ENCODE measurements around the gene MYO16.
"Not testable (repeated sequence)": the region's sequence is repeated elsewhere in the genome, so short reads cannot be mapped to it uniquely, and the experiment has no call there.

Gene MYO16

DNA sequence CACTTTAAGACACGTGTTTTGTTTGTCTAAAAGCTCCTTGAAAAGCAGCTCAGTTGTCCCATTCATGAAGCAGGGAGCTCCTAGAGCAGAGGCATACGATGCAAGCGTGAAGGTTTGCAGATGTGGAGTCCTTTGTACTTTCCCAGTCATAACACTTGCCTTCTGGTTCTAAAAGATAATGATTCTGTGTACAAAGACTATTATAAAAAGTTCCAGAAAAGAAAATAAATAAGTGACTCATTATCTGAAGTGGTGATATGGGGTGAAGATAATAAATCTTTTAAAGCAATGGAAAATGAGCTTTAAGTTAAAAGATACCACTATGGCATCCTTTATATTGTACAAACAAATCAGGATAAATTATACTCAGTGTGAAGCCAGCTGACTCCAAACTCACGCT is 569.9 kb downstream of the MYO16 start:
- DNase-seq (ENCODE audit: low read depth), result no peak

DNA sequence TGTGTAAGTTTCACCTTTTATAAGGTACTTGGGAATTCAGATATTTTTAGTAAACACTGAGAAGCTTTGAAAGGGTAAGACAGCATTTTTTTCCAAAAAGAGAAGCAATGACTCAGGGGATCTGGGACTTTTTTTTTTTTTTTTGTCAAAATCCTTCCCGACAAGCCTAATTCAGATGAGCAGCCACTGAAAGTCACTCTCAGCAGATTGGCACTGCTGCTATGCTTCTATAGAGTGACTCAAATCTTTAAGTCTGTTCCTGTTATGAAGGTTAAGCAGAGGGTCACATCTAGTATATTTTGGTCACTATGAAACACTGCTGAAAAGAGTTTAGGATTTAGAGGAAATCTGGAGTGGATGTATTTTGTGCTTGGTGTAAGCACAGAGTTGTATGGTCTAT is 571.1 kb downstream of the MYO16 start:
- no peak for DNase-seq (ENCODE audit: low read depth)

DNA sequence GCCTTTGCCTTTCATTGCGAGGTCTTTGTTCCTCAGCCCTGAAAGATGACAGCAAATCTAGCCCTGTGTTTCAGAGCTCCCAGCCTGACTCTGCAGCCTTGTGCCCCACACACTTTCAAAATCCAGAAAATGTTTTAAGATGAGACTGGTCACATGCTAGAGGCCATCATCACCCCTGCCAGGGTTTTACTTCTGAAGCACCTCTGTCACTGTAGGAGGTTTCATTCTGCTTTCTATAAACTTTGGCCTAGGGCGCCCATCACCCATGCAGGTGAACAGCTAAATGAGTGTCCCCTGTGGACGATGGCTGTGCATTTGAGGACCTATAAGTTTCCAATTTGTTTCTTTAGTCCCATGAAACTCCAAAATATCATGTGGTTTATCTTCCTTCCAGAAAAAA is 574.2 kb downstream of the MYO16 start:
- no peak for DNase-seq (ENCODE audit: low read depth)

DNA sequence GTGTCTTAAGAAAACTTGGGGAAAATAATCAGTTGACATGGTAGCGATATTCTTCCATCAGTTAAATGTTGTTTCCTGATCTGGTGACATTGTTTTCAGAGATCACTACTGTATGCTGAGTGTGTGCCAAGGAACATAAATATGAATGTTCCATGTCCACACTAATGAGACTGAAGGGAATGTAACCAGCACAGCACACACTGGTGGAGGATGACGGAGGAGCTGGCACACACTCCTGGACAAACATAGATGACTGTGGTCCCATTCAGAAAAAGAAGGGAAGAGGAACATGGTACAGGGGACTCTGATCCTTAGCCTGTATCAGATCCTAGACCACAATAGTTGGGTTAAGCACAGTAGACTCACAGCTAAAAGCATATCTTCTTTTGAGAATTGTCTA is 574.8 kb downstream of the MYO16 start:
- DNase-seq (ENCODE audit: low read depth), result no peak

DNA sequence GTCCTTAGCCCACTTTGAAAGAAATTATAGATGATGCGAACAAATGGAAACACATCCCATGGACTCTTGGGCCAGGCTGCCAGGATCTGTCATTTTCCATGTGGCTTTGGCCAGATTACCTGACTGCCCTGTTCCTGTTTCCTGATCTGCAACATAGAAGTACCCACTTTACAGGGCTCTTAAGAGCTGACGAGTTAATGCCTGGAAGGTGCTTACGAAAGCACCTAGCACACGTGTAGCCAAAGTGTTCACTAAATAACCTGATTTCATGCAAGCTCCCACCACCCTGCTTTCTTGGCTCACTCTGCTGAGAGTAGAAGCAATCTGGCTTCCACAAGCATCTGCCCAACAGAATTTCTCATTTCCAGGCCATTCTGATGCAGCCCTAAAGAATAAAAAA is 575.2 kb downstream of the MYO16 start:
- DNase-seq (ENCODE audit: low read depth), result no peak

DNA sequence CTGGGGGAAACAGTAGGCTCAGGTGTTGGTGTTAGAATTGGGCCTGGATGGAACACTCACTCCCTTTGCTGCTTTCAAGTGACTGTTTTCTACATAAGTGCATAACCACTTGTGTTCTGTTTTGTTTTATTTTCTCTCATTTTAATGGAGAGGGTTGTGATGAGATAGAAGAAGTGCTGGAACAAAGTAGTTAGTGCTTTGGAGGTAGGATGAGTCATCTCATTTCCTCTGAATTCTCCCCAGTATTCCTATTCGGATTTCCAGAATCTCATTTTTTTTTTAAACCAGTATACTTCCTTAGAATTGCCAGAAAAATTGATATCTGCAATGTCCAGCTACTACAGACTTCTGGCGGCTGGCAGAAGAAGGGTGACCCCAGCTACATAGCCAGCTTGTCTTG is 575.9 kb downstream of the MYO16 start:
- DNase-seq (ENCODE audit: low read depth), result no peak

DNA sequence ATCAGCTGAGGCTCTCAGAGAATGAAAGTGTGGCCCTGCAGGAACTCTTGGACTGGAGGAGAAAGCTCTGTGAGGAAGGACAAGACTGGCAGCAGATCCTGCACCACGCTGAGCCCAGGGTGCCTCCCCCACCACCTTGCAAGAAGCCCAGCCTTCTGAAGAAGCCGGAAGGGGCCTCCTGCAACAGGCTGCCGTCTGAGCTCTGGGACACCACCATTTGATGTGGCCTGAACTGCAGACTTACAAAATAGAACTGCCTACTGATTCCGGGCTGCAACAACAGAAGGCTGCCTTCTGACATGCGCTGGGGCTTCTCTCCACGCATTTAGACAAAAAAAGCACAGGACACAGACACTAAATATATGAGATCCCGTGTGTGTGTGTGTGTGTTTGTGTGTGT is 577.2 kb downstream of the MYO16 start:
- DNase-seq (ENCODE audit: low read depth), result no peak

DNA sequence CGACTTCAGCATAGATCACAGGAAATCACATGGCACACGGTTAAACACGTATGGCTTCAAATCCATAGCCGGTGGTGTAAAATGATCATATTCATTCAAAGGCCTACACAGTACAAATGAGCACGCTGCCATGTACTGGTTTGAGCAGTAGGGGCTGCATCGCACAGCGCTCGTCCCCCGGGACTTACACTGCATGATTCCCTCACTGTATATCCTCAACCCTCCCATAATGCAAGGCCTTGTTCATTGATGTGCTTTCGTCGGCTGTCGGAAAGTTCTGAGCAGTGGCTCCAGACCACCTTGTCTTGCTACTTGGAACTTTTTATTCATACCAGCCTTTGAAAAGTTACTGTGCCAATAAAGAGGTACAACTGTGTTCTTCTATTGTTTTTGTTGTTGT is 578.2 kb downstream of the MYO16 start:
- DNase-seq (ENCODE audit: low read depth), result no peak

DNA sequence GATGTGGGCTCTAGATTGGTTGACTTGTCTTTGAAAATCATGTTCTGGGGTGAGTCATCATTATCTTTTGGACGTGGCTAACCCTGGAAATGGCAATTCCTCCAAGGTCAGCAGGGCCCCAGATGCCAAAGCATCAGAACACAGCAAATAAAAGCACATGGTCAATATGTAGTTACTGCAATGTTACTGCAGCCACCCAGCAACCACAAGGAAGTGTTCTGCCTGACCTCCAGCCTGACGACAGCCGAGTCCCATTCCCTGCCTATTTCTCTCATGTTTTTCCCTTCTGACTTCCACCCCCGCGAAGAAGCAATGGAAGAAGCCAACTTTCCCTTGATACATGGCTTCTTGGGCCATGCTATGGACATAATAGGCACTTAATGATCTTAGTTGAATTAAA is 579.1 kb downstream of the MYO16 start:
- DNase-seq (ENCODE audit: low read depth), result no peak

DNA sequence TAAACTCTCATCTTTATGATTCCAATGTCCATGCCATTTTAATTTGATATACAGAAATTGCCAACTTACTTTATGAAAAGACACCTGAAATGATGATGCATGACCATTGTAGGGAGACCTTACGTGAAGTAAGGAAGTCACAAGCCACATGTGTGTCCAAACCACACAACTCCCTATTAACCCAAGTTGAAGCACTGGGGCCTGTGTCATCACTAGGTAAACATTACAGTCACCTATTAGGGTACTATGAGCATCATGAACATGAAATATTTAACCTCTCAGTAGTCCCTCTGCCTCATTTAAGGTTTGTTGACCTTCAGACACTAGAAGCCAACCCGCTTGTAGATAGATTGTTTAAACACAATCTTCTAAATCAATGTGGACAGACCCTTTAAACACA is 580.1 kb downstream of the MYO16 start:
- no peak for DNase-seq (ENCODE audit: low read depth)

DNA sequence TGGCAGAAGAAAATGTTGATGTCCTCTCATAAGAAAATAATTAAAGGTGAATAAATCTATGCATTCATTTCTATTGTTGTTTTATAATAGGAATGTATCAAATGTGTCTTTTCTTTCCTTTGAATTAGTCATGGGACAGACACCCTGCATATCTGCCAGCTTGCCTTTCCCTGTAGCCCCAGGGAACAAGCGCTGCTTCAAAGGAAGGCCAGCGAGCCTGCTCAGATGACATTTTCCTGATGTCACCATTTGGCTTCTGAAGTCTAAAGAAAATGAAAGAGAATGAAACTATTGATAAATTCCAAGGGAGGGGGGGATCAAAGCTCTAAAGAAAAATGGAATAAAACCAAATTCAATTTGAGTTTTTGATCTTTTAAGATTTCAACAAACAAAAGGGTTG is 582.2 kb downstream of the MYO16 start:
- no peak for DNase-seq (ENCODE audit: low read depth)

DNA sequence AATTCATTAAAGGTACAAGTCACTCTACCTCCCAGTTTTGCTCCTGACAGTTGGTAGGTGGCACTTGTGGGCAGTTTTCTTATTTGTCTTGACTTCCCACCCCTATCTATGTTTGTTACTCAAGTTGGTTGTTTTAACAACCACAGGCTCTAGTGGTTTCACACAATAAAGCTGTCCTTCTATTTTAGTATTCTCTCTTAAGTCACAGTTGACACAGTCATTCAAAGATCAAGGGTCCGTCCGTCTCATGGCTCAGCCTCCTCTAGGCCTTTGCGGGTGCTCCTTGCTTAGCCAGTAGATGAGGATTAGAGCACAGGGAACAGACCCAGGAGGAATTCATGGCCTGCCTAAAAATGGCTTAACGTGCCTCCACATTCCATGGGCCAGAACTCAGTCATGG is 583.2 kb downstream of the MYO16 start:
- no peak for DNase-seq (ENCODE audit: low read depth)

DNA sequence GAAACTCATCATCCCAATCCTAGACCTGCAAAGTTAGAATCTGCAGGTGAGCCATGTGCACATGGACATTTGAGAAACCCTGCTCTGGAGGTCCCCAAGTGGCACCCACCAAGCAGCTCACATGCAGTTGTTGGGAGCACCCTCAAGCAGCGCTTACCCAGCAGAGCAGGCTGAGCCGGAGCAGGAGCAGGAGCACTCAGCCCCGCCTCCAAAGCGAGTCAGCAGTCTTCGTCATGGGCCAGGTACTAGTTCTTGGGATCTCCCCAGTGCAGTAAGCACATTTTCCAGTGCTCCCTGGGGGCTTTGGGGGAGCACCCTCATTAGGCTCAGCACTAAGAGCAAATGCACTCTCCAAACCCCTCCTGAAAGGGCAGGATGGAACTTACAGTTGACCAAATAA is 584.3 kb downstream of the MYO16 start:
- no peak for DNase-seq (ENCODE audit: low read depth)

DNA sequence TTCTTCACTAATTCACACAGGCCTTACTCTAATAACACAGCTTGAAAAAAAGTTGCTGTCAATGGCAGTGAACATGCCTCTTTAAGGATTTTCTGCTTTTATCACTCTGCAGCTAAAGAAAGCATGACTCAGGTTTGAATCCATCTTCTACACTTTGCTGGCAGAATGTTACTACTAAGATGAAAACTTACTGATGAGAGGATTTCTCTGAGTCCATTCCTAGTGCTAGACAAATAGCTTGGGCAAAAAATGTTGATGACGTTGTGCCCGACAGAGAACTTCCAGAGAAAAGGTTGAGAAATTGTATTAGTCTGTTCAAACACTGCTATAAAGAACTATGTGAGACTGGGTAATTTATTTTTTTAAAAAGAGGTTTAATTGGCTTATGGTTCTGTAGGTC is 585.0 kb downstream of the MYO16 start:
- no peak for DNase-seq (ENCODE audit: low read depth)

DNA sequence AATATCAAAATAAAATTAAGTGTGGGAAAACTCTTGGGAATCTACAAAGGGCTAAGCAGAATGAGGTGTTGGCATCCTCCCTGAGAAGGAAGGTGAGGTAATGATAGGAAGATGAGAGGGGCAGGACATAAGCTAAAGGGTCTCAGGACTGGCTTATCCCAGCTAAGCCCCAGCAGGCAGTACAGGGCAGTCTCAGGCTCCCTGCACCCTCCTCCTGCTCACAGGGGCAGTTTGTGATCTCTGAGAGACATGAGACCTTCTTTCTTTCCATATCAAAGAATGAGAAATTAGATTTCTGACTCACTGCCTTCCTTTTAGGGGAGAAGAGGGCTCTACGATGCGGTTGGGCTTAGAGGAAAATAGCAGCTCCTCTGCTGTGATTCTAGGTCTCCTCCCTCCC is 586.0 kb downstream of the MYO16 start:
- DNase-seq (ENCODE audit: low read depth), result no peak

DNA sequence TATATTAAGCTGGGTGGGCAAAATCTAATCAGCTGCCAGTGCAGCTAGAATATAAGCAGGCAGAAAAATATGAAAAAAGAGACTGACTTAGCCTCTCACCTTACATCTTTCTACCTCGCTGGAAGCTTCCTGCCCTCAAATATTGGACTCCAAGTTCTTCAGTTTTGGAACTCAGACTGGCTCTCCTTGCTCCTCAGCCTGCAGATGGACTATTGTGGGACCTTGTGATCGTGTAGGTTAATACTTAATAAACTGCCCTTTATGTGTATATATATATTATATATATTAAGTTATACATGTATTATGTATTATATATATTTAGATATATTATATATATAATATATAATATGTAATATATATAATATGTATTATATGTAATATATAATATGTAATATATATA is 588.1 kb downstream of the MYO16 start:
- not testable (repeated sequence) for DNase-seq (ENCODE audit: low read depth)

DNA sequence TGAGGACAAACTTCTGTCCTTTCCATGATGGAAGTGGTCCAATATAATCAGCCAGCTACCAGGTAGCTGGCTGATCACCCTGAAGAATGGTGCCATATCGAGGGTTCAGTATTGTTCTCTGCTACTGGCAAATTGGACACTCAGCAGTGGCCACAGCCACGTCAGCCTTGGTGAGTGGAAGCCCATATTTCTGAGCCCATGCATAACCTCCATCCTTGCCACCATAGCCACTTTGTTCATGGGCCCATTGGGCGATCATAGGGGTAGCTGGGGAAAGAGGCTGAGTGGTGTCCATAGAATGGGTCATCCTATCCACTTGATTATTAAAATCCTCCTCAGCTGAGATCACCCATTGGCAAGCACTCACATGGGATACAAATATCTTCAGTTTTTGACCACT is 591.2 kb downstream of the MYO16 start:
- no peak for DNase-seq (ENCODE audit: low read depth)

DNA sequence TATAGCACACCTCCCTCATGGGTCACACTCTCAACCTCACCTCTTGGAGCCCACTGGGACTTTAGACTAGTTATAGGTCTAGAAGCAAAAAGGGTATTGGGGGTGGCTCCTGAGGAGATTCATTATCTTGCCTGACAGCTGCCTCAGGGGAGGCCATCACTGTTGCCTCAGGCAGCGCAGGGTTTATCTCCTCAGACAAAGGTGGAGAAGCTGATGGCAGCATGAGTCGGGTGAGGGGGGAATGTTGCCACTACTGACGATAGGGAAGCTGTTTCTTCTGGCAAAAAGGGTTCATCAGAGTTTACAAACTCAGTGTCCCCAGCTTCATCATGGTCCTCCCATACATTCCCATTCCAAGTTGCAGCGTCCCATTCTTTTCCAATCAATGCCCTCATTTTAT is 594.6 kb downstream of the MYO16 start:
- no peak for DNase-seq (ENCODE audit: low read depth)

DNA sequence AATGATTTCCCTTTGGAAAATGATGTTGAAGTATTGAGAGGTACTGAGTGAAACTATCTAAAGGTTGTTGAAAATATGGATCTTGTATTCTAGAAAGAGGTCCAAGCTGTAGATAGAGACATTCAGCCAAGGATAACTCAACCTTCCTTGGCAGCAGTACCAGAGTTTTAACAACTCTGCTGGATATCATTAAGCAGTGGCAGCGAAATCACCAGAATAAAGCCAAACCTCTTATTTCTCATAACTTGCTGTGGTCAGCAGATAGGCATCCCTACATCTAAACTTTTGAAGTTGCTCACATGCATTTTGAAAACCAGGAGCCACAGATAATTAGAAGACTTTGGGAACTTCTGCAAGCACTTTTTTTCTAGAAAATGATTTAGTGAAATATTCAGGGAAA is 597.2 kb downstream of the MYO16 start:
- DNase-seq (ENCODE audit: low read depth), result no peak

DNA sequence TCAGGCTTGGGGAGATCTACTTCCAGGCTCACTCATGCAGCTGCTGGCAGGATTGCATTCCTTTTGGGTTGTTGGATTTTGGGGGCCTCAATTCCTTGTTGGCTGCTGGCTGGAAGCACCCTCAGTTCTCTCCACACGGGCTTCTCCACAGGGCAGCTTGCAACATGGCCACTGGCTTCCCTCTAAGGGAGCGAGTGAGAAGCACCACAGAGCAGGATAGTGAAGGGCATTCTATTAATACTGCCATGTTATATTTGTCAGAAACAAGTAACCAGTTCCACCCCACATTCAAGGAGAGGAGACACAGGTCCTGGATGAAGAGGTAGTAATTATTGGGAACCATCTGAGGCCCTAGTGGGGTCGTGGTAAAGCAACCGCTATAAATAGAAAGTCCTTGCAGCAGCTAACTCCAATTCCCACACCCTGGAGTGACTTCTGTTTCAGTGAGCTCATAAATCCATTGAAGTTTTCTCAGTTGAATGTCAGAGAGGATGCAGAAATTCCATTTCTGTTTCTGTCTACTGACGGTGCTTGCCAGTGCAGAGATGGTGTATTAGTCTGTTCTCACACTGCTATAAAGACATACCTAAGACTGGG is 598.0 kb downstream of the MYO16 start:
- no peak for DNase-seq (ENCODE audit: low read depth)

DNA sequence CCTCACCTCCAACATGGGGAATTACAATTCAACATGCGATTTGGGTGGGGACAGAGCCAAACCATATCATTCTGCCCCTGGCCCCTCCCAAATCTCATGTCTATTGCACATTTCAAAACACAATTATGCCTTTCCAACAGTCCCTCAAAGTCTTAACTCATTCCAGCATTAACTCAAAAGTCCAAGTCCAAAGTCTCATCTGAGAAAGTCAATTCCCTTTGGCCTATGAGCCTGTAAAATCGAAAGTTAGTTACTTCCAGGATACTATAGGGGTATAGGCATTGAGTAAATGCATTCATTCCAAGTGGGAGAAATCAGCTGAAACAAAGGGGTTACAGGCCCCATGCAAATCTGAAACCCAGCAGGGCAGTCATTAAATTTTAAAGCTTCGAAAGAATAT is 598.8 kb downstream of the MYO16 start:
- DNase-seq (ENCODE audit: low read depth), result no peak

DNA sequence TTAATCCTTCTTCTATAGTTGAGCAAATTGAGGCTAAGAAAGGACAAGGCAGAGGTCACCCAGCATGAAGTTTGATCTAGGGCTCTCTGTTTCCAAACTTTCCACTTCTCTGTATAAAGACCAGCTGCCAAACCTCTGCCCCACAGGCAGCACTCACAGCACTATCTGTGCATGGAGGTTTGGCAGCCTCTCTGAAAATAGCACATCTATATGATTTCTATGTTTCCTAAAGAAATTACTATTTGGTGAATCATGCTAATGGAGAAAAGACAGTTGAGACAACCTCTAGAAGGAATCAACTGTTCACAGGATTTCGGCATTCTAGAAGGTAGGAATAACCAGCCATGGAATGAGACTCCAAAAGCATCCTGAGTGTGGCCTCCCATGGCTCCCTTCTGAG is 602.5 kb downstream of the MYO16 start:
- no peak for DNase-seq (ENCODE audit: low read depth)

DNA sequence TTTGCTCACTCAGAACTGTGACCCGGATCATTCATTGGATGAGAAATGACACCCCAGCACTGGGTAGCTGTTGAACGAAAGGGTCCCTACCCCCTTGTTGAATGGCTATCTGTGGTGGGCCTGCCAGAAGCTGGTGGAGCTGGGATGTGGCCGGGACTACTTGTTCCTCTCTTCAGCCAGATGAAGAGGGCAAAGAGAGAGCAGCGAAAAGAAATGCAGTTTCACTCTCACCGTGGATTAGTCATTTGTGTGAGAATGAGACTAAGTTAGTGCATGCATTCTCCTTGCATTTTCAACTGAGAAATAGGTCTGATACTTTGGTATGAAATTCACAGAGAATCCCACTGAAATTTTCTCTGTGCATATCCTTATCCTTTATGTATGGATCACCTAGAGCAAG is 603.9 kb downstream of the MYO16 start:
- no peak for DNase-seq (ENCODE audit: low read depth)

DNA sequence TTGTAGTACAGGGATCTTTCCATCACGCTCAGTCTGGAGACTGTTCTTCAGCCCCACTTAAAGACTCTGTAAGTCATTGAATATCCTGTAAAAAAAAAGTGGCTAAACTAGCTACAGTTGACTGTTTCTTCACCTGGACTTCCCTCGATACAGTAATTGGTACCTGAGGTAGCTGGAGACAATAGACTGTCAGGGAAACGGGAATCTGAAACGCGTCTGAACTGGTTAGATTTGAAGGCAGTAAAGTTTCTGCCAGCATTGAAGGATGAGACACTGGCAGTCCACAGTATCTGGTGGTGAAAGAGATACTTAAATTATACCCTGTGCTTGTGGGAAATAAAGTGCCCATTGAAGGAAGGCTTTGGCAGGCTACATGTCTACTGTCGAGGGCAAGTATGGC is 606.5 kb downstream of the MYO16 start:
- no peak for DNase-seq (ENCODE audit: low read depth)

DNA sequence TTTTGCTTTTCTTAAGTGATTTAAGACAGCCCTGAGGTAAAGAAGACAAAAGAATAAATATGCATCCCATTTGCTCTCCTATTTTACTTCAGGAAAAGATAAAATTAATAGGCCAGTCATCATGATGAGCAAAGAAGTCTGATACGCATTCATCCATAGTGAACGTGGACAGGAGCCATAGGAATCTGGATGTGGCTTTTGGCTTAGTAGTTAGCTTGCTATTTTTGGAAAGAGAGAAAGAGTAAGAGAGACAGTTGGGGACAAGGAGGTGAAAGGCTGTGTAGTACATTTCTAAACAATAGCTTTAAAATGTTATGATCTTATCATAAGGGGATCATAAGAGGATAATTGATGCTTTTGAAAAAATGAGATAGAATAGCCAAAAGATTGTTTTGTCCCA is 611.7 kb downstream of the MYO16 start:
- DNase-seq (ENCODE audit: low read depth), result no peak
